Measurements from ENCODE around the gene TTK.
A peak's percentile ranks its signal among the peaks of the same experiment; 100 is the strongest.

The TTK gene

GRCh38 chr6:79993012-79993910 lies 11.2 kb upstream of the TTK start:
- no peak overlapping the region for H3K4me3 ChIP-seq (ENCODE audit: low read depth, low read length)
- TF ChIP-seq MAX (IDR thresholded peaks at IDR 0.05; ENCODE audit: low read depth, low read length) (no peak), CTCF (IDR thresholded peaks at IDR 0.05; ENCODE audit: low read depth, low read length) (no peak), MYC (IDR thresholded peaks at IDR 0.05; ENCODE audit: low read depth, low read length) (no peak), POLR2A (IDR thresholded peaks at IDR 0.05; ENCODE audit: extremely low read depth, insufficient read length) (no peak)
- DNase-seq (ENCODE audit: low read depth), result peak; percentile 37

- no peak for TF ChIP-seq MAX (IDR thresholded peaks at IDR 0.05; ENCODE audit: low read depth, low read length)
- TF ChIP-seq MYC (IDR thresholded peaks at IDR 0.05; ENCODE audit: low read depth, low read length), result no peak
- no peak for TF ChIP-seq POLR2A (IDR thresholded peaks at IDR 0.05; ENCODE audit: extremely low read depth, insufficient read length)
- TF ChIP-seq CTCF (IDR thresholded peaks at IDR 0.05; ENCODE audit: low read depth, low read length), result no peak
- DNase-seq (ENCODE audit: low read depth), result no peak
- no peak overlapping the region for H3K4me3 ChIP-seq (ENCODE audit: low read depth, low read length)
Observed at GRCh38 chr6:79993911-79994309, 10.5 kb upstream of the TTK start.

DNA sequence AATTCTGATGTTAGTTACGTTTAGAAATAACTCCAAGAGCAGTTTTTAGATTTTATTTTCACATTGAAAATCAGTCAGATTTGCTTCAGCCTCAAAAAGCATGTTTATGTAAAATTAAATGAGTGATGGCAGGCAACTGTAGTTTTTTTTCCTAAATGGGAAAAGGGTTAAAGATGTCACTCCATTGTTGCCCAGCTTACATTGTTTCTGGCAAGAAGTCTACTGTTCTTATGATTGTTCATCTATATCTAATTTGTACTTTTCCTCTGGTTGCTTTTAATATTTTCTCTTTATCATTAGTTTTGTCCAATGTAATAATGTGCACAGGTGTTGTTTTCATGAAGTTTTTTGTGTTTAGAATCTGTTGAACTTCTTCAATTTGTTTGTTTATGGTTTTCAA lies 6.7 kb upstream of the TTK start:
- no peak for TF ChIP-seq MAX (IDR thresholded peaks at IDR 0.05; ENCODE audit: low read depth, low read length)
- TF ChIP-seq CTCF (IDR thresholded peaks at IDR 0.05; ENCODE audit: low read depth, low read length), result no peak
- no peak for TF ChIP-seq POLR2A (IDR thresholded peaks at IDR 0.05; ENCODE audit: extremely low read depth, insufficient read length)
- TF ChIP-seq MYC (IDR thresholded peaks at IDR 0.05; ENCODE audit: low read depth, low read length), result no peak
- H3K4me3 ChIP-seq (ENCODE audit: low read depth, low read length), result no peak overlapping the region
- DNase-seq (ENCODE audit: low read depth), result no peak

DNA sequence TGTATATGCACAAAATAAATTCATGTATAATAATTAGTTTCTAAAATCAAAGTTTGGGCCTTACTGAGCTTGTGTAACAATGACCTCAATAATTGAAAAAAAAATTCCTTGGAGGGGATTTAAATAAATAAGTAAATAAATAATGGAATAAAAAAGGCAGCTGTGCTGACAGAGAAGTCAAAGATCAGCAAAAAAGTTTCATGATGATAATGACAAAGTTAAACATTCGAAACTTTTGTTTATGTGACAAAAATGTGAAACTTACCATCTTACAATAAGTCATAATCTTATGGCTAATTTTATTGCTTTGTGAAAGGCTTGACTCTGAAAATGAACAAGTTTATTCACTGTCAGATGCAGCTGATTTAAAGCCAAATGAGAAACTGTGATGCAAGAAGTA lies 3.1 kb upstream of the TTK start:
- TF ChIP-seq CTCF (IDR thresholded peaks at IDR 0.05; ENCODE audit: low read depth, low read length) (no peak), POLR2A (IDR thresholded peaks at IDR 0.05; ENCODE audit: extremely low read depth, insufficient read length) (no peak), MYC (IDR thresholded peaks at IDR 0.05; ENCODE audit: low read depth, low read length) (no peak), MAX (IDR thresholded peaks at IDR 0.05; ENCODE audit: low read depth, low read length) (no peak)
- H3K4me3 ChIP-seq (ENCODE audit: low read depth, low read length), result no peak overlapping the region
- DNase-seq (ENCODE audit: low read depth), result no peak

DNA sequence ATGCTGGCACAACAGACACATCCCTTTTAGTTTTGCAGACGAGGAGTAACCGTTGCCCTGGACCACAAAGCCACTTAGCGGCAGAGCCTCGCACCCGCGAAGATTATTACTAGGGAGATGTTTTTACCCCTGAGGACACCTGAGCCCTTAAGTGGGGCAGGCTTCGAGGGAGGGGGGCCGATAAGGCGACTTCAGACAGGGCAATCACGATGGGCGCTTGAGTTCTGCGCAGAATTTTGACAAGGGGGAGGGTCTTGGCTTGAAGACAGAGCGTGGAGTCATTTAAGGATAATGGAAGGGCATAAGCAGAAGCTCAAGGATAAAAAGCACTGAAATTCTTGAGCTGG lies 650 bp upstream of the TTK start:
- TF ChIP-seq MYC (IDR thresholded peaks at IDR 0.05; ENCODE audit: low read depth, low read length), result no peak
- 0 out of 2 replicates have a peak, but pooled peaks have one; percentile 14 for TF ChIP-seq MAX (IDR thresholded peaks at IDR 0.05; ENCODE audit: low read depth, low read length)
- H3K4me3 ChIP-seq (ENCODE audit: low read depth, low read length), result peak overlapping the region; percentile 59
- peak; percentile 74 for DNase-seq (ENCODE audit: low read depth)

DNA sequence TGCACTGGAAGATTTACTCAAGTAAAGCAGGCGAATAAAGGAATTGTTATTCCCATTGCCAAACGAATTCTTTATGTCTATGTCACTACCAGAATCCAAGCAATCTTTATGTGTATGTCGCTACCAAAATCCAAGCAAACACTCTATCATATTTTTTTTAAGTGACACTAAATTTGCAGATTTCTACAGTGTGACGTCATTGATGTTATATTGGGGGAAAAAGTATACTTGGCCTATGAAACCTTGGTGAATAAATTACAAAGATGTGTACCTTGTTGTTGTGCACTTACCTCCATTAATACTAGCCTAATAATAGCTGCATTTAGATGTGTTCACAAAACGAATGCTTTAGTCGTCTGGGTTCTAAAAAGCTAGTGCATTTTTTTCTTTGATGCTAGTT lies 957 bp downstream of the TTK start:
- no peak for DNase-seq (ENCODE audit: low read depth)
- TF ChIP-seq MAX (IDR thresholded peaks at IDR 0.05; ENCODE audit: low read depth, low read length) (no peak), POLR2A (IDR thresholded peaks at IDR 0.05; ENCODE audit: extremely low read depth, insufficient read length) (no peak), CTCF (IDR thresholded peaks at IDR 0.05; ENCODE audit: low read depth, low read length) (no peak), MYC (IDR thresholded peaks at IDR 0.05; ENCODE audit: low read depth, low read length) (no peak)

More for the DNA sequence above, 957 bp downstream of the TTK start:
- H3K4me3 ChIP-seq (ENCODE audit: low read depth, low read length), result peak overlapping the region; percentile 87
